Smooth muscle cell (in vitro differentiated cells): ENCODE results near the gene NCKAP5. TPM values are rescaled to one million over a fixed set of nuclear protein-coding genes. Genes with fewer than 3 reads are reported as not detected.

ENCODE experiments used
- DNase-seq: peaks from one replicate; lab custom pipeline; 2025; ENCODE audit not compliant: unreplicated experiment; lab: John Stamatoyannopoulos, UW
- H2AFZ ChIP-seq: fragments of 200-600 bp; sonication (generic); 2 replicates; pipeline ENCODE4 v1.6.0; 2016; ENCODE audit warnings: antibody characterized with exemption, low read depth, mild to moderate bottlenecking
- H3F3A ChIP-seq: fragments of 200-600 bp; sonication (generic); 2 replicates; pipeline ENCODE4 v1.6.0; 2017; ENCODE audit warnings: antibody characterized with exemption, low read depth
- H3K27ac ChIP-seq: fragments of 200-600 bp; sonication (generic); 2 replicates; pipeline ENCODE4 v1.5.1; 2016; ENCODE audit warnings: low read depth, mild to moderate bottlenecking
- H3K27me3 ChIP-seq: fragments of 200-600 bp; sonication (generic); 2 replicates; pipeline ENCODE4 v1.6.1; 2016; ENCODE audit warnings: low read depth, mild to moderate bottlenecking
- H3K36me3 ChIP-seq: fragments of 200-600 bp; sonication (generic); 2 replicates; pipeline ENCODE4 v1.5.1; 2016; ENCODE audit warnings: low read depth
- H3K4me1 ChIP-seq: fragments of 200-600 bp; sonication (generic); 2 replicates; pipeline ENCODE4 v1.5.1; 2016; ENCODE audit warnings: low read depth
- H3K4me2 ChIP-seq: fragments of 200-600 bp; sonication (generic); 2 replicates; pipeline ENCODE4 v1.6.0; 2016; ENCODE audit warnings: mild to moderate bottlenecking
- H3K4me3 ChIP-seq: fragments of 200-600 bp; sonication (generic); 2 replicates; pipeline ENCODE4 v1.5.1; 2016; ENCODE audit warnings: mild to moderate bottlenecking
- H3K79me2 ChIP-seq: fragments of 200-600 bp; sonication (generic); 2 replicates; pipeline ENCODE4 v1.6.0; 2016; ENCODE audit warnings: low read depth, mild to moderate bottlenecking
- H3K9ac ChIP-seq: fragments of 200-600 bp; sonication (generic); 2 replicates; pipeline ENCODE4 v1.6.0; 2016; ENCODE audit warnings: low read depth
- H3K9me3 ChIP-seq: fragments of 200-600 bp; sonication (generic); replicated peaks from 2 replicates; pipeline ENCODE4 v1.5.1; 2016; ENCODE audit warnings: low read depth
- H4K20me1 ChIP-seq: fragments of 200-600 bp; sonication (generic); 2 replicates; pipeline ENCODE4 v1.6.0; 2016; ENCODE audit warnings: low read depth
- WGBS: methylation state at CpG from one replicate; pipeline ENCODE4 v1.1.7; 2016; ENCODE audit warnings: low lambda C conversion rate; 5-methylcytosine and 5-hydroxymethylcytosine counted together
- polyA plus RNA-seq: library from polyadenylated mRNA; unstranded; fragments of >200 nt; fragmentation: Nextera tagmentation; extraction: Ambion mirVana; gene quantifications from 2 replicates; pipeline ENCODE4 v1.2.1, GENCODE V29; 2016
- total RNA-seq: library from RNA; depleted of rRNA; stranded (reverse); fragments of >200 nt; gene quantifications from 2 replicates; pipeline ENCODE4 v1.2.3, GENCODE V29; 2014
- TF ChIP-seq, protein P1 (sequence below): fragments of 200-600 bp; sonication (generic); IDR thresholded peaks from 2 replicates; pipeline ENCODE4 v1.5.1; 2017; ENCODE audit warnings: borderline replicate concordance, mild to moderate bottlenecking, antibody characterized with exemption; ENCODE audit not compliant: insufficient read depth, poor library complexity, severe bottlenecking

Gene NCKAP5
- total and polyA plus RNA-seq, 2 experiments from 2014 or later = 4.6 to 9.5 TPM

DNA sequence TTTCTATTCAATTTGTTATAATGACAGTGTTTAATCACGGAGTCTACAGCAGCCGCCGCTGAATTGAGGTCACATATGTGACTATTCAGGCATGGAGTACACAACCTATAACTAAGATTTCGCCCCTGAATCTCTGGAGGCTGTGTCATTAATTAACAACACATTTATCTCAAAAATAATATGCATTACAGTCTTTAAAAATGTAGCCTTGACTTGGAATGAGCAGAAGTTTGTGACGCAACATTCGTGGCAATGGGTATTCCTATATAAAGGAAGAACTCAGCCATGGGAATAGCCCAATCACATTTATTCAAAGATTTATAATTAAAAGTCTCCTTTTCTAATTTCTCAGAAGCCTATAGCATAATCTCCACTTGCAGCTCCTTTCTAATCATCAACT, 837.7 kb downstream of the NCKAP5 start:
- TF ChIP-seq, protein P1, sequence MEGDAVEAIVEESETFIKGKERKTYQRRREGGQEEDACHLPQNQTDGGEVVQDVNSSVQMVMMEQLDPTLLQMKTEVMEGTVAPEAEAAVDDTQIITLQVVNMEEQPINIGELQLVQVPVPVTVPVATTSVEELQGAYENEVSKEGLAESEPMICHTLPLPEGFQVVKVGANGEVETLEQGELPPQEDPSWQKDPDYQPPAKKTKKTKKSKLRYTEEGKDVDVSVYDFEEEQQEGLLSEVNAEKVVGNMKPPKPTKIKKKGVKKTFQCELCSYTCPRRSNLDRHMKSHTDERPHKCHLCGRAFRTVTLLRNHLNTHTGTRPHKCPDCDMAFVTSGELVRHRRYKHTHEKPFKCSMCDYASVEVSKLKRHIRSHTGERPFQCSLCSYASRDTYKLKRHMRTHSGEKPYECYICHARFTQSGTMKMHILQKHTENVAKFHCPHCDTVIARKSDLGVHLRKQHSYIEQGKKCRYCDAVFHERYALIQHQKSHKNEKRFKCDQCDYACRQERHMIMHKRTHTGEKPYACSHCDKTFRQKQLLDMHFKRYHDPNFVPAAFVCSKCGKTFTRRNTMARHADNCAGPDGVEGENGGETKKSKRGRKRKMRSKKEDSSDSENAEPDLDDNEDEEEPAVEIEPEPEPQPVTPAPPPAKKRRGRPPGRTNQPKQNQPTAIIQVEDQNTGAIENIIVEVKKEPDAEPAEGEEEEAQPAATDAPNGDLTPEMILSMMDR = no peak

DNA sequence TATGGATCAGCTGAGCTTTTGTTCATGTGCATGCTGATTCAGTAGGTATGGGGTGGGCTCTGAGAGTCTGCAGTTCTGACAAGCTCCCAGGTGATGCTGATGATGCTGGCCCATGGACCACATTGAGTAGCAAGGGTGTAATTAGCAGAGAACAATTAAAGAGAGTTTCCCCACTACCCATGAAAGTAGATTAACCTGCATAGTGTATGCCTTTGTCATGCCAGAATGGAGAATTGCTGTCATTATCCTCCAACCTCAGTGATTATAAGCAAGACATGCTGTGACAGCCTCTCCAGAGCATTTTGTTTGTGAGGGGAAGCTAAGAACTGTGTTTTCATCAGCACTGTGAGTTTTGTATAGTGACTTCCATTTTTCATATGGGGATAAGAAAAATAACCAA, 838.7 kb downstream of the NCKAP5 start:
- Histone ChIP-seq H3K27me3 (no peaks in the 10 kb centered on the region), H3K4me1 (no peaks in the 10 kb centered on the region)

More for the DNA sequence above, 837.7 kb downstream of the NCKAP5 start:
- H3K79me2 ChIP-seq = no peaks in the 10 kb centered on the region
- H4K20me1 ChIP-seq = no peaks in the 10 kb centered on the region
- H3F3A ChIP-seq = no peaks in the 10 kb centered on the region
- H3K27me3 ChIP-seq = no peaks in the 10 kb centered on the region
- 93% methylated on average over 6 of the region's 6 CpGs for WGBS
- DNase-seq = no peak
- H3K4me3 ChIP-seq = no peak overlapping the region
- H3K27ac ChIP-seq = no peak overlapping the region
- H2AFZ ChIP-seq = no peak overlapping the region
- H3K4me2 ChIP-seq = no peak overlapping the region
- no peak overlapping the region for H3K9ac ChIP-seq
- no peaks in the 10 kb centered on the region for H3K4me1 ChIP-seq
- H3K36me3 ChIP-seq = no peaks in the 10 kb centered on the region
- H3K9me3 ChIP-seq = no peaks in the 10 kb centered on the region

DNA sequence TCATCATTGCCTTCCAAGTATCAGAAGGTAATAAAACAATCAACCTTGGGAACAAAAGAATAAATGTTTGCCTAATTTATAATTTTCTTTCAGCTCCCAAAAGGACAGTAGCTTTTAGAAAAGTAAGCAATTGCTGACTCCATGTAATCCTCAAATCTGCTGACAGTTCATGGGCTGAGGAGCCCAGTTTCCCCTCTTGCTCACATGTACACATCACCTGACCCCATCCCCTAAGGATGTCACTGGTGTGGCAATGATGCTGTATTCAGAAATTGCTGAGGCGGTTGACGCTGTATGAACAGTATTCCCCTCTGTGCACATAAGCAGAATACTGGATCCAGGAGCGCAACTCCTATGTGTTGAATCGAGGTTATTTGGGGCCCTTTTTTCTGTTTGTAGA, 842.1 kb downstream of the NCKAP5 start:
- H2AFZ ChIP-seq = no peak overlapping the region
- no peaks in the 10 kb centered on the region for H3K9me3 ChIP-seq
- DNase-seq = no peak
- H3F3A ChIP-seq = no peaks in the 10 kb centered on the region
- H3K27ac ChIP-seq = no peak overlapping the region
- H3K4me2 ChIP-seq = no peak overlapping the region
- no peaks in the 10 kb centered on the region for H3K79me2 ChIP-seq
- H3K4me3 ChIP-seq = no peak overlapping the region
- no peaks in the 10 kb centered on the region for H3K27me3 ChIP-seq
- H3K4me1 ChIP-seq = no peaks in the 10 kb centered on the region
- 98% methylated on average over 4 of the region's 4 CpGs for WGBS
- H4K20me1 ChIP-seq = no peaks in the 10 kb centered on the region
- H3K36me3 ChIP-seq = no peaks in the 10 kb centered on the region
- no peak overlapping the region for H3K9ac ChIP-seq
- TF ChIP-seq, protein P1 = no peak

More for the DNA sequence above, 838.7 kb downstream of the NCKAP5 start:
- no peaks in the 10 kb centered on the region for H4K20me1 ChIP-seq
- H3K9ac ChIP-seq = no peak overlapping the region
- no peaks in the 10 kb centered on the region for H3K9me3 ChIP-seq
- H3K36me3 ChIP-seq = no peaks in the 10 kb centered on the region
- H3K27ac ChIP-seq = no peak overlapping the region
- no peak overlapping the region for H3K4me3 ChIP-seq
- no peaks in the 10 kb centered on the region for H3K79me2 ChIP-seq
- no peak for DNase-seq
- H3K4me2 ChIP-seq = no peak overlapping the region
- TF ChIP-seq, protein P1 = no peak
- H2AFZ ChIP-seq = no peak overlapping the region
- H3F3A ChIP-seq = no peaks in the 10 kb centered on the region

DNA sequence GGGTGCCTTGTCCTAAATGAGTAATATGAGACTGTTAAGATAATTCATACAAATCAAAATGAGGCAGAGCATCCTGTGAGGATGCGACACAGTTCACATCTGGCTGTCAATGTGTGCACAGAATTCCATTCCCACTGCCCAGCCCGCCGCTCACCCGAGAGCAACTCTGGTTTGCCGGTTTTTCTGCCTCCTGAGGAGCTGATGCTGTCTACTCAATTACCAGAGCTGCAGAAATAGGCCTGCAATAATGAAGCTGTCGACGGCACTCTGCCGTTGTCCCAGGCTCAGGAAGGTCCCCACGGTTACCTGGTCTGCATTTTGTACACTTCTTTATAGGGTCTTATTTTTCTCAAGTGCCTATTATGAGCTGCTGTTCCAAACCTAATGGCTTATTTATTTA, 842.5 kb downstream of the NCKAP5 start:
- DNase-seq = no peak
- H3K36me3 ChIP-seq = no peaks in the 10 kb centered on the region
- no peaks in the 10 kb centered on the region for H3F3A ChIP-seq
- H3K4me3 ChIP-seq = no peak overlapping the region
- no peak overlapping the region for H3K9ac ChIP-seq
- no peak overlapping the region for H3K27ac ChIP-seq
- no peak overlapping the region for H3K4me2 ChIP-seq
- TF ChIP-seq, protein P1 = no peak
- WGBS = 87% methylated on average over 9 of the region's 9 CpGs
- H4K20me1 ChIP-seq = no peaks in the 10 kb centered on the region
- H3K4me1 ChIP-seq = no peaks in the 10 kb centered on the region
- H2AFZ ChIP-seq = no peak overlapping the region
- H3K9me3 ChIP-seq = no peaks in the 10 kb centered on the region
- no peaks in the 10 kb centered on the region for H3K27me3 ChIP-seq
- H3K79me2 ChIP-seq = no peaks in the 10 kb centered on the region
